NCI-H345 treated with DMSO at 0.1 percent for 48 hours (cell line): ENCODE data around the gene PLB1.

ENCODE experiments used
- DNase-seq: peaks from one replicate; lab custom pipeline; 2025; ENCODE audit not compliant: unreplicated experiment; lab: John Stamatoyannopoulos, UW

The PLB1 gene

DNA sequence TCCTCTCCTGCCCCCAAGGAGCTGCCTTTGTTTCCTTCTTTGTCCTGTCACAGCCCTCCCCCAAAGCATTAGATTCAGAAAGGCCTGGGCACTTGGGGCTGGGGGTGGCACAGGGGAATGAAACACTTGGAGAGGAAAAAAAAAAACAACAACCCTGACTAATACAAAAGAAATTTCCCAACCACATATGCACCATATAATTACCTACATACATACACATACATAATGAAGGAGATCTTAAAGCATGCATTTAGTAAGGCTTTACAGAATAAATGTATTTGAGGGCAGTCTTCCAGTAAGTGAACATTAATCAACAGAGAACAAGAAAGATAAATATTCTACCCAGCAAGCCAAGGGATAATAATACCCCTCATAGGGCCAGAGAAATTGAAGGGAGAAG, 185.7 kb downstream of the PLB1 start:
- DNase-seq: no peak

DNA sequence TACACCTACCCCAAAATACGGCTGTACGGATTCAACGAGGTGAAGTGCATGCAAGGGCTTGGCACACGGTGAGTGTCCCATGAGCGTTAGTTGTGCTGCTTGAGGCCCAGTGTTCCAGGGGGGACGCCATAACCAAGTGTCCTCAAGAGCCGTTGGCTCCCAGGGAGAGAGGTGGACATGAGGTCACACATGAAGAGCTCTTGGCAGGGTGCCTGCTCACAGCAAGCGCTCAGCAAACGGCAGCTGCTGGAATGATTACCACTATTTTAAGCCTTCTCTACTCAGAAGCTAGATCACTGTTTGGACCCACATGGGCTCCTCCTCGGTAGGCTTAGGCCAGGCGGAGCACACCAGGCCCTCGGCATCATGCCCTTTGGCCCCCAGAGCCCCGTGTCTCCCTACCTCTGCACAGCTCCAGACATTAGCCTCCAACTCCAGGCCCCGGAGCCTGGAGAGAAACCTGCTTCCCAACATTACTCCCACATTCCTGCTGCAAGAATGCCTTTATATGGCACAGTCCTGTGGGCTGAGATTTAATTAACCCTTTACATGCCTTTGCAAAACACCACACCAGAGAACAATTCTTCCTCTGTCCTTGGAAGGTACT, 187.3 kb downstream of the PLB1 start:
- peak; percentile 50 for DNase-seq

DNA sequence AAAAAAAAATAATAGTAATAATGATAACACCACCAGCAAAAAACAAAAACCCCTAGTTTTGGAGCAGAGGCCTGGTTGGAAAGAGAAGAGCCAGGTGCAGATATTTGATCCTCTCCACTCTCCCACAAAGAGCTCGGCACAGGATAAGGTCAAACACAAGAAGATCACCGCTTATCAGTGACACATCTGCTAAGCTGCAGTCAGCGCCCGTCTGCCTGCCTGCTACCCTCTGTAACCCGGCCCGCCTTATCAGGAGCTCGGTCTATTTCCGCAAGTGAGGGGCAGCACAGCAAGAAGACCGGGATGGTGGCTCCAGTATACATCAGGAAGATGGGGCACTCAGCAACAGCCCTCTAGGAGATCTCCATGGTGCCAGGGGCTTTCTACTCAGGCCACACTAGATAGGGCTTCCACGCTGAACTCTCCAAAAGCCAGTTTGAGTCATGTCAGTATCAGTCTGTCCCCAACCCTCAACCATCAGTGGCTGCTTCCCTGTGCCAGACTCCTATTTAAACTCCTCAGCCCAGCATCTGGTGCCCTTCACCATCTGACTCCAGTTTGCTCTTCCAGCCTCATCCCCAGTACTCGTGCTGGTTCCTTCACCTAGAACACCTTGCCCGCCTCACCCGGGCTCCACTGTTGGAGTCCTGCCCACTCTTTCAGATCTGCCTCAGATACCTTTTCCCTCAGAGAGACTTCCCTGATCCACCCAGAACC, 188.4 kb downstream of the PLB1 start:
- no peak for DNase-seq

DNA sequence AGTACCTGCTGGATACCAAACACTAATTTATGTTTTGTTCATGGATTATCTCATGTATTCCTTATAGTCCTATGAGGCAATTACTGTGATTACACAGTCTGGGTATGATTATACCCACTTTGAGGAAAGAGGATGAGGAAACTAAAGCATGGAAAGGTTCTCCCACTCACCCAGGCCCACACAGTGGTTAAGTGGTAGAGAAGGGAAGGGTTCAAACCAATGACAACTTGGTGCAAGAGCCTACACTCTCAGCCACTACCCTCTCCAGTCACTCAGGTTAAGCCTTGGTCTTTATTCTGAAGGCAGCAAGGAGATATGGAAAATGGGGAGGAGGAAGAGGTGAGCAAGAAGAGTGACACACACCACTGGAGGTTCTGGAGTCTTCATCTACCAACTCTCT, 191.3 kb downstream of the PLB1 start:
- no peak for DNase-seq

DNA sequence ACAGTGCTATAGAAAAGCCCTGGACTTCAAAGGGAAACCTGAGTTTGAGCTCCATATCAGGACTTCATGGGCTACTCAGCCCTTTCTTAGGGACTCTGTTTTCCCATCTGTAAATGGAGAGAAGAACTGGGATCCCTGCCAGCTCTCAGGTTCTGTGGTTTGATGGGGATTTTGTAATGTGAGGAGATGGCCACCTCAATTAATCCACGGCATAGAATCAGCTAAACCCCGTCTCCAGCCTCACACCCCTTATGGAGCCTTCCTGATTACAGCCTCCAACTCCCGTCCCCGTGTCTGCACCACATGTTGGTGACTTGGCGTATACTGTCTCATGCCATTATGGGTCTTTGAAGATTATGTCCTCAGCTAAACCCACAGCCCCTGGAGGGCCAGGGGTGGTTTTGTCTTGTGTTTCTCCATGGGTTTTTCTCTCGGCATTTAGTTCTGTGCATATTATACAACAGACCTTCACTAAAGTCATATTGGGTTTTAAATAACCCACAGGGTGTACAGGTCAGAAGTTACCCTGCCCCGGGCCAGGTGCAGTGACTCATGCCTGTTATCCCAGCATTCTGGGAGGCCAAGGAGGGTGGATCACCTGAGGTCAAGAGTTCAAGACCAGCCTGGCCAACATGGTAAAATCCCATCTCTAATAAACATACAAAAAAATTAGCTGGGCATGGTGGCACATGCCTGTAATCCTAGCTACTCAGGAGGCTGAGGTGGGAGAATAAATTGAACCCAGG, 192.0 kb downstream of the PLB1 start:
- DNase-seq: no peak

DNA sequence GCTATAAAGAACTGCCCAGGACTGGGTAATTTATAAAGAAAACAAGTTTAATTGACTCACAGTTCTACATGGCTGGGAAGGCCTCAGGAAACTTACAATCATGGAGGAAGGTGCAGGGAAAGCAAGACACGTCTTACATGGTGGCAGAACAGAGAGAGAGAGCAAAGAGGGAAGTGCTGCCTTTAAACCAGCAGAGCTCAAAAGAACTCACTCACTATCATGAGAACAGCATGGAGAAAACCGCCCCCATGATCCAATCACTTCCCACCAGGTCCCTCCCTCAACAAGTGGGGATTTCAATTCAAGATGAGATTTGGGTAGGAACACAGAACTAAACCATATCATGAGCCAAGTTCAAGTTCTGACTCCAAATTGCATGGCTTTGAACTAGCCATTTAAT, 193.0 kb downstream of the PLB1 start:
- no peak for DNase-seq

DNA sequence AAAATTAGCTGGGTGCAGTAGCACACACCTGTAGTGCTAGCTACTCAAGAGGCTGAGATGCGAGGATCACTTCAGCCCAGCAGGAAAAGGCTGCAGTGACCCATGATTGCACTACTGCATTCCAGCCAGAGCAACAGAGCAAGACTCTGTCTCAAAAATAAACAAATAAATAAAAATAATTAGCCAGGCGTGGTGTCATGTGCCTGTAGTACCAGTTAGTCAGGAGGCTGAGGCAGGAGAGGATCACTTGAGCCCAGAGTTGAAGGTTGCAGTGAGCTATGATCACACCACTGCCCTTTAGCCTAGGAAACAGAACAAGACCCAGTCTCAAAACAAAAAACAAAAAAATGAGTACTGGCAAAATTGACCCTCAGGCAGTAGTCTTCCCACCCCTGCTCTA, 193.9 kb downstream of the PLB1 start:
- no peak for DNase-seq

DNA sequence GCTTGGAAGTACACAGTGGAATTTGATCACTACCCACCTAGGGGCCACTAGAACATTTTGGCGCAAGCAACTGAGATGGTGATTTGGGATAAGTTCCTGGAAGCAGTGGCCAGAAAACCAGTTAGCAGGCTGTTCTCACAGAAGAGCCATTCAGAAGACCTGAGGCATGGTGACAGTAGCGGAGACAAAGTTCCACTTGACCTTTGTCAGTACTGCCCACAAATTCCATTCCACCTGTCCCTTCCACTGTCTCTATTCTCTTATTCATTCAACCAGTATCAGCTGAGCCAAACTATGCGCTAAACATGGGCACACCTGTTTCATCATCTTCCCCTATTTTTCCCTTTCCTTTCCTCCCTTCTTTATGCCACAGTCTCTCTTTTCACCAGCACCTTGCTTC, 196.6 kb downstream of the PLB1 start:
- no peak for DNase-seq

DNA sequence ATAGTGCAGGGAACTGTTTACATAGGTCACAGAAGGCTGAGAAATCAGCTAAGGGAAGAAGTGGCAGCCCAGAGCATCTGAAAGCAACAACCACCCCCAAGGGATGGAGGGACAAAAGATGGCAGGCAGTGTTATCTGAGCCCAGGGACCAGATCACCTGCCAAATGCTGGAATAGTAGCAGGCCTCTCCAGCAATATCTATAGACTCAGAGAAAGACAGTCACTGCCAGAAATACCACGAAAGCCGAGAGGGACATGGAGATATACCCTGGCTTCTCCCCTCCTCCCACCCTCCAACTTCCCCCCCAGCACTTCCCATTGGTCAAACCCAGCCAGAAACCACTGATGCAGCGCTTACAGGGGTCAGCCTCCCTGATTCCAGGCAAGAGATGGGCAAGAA, 197.4 kb downstream of the PLB1 start:
- DNase-seq: no peak
